ENCODE data around the gene MAGI2. TPM values are rescaled to one million over a fixed set of nuclear protein-coding genes. Genes with fewer than 3 reads are reported as not detected.

MAGI2 gene
- total RNA-seq, 1 donor = 18.8 TPM

DNA sequence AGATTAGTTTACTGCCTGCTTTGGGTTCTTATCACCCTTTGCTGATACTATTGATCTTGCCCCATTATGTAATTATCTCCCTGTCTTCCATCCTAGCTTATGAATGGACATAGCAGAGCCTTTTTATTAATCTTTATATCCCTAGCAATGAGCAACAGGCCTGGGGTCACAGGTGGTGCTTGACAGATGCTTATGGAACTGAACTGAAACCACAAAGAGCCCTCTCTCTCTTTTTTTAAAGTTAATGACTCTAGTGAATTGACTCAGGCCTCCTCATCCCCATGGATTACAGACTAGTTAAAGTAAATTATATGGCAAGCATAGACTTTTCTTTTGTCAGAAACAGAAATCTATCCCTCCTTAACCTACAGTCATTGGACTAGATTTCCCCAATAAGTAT, 1389.7 kb downstream of the MAGI2 start:
- Histone ChIP-seq H3K27me3 (ENCODE audit: insufficient read depth, low read length) (peaks cover 8% of the 10 kb centered on the region), H3K27ac (ENCODE audit: low read depth, low read length) (no peak overlapping the region), H4K20me1 (ENCODE audit: insufficient read depth, low read length) (no peaks in the 10 kb centered on the region), H3K36me3 (ENCODE audit: insufficient read depth, low read length) (no peaks in the 10 kb centered on the region), H3K4me2 (ENCODE audit: insufficient read depth, low read length) (no peak overlapping the region), H3K4me3 (ENCODE audit: insufficient read depth, low read length) (no peak overlapping the region), H3K9me3 (ENCODE audit: low read depth, low read length) (no peaks in the 10 kb centered on the region), H2AFZ (ENCODE audit: low read length) (no peak overlapping the region), H3K79me2 (ENCODE audit: insufficient read depth, low read length) (no peaks in the 10 kb centered on the region), H3K4me1 (ENCODE audit: insufficient read depth, low read length) (no peaks in the 10 kb centered on the region)
- TF ChIP-seq, protein P1, sequence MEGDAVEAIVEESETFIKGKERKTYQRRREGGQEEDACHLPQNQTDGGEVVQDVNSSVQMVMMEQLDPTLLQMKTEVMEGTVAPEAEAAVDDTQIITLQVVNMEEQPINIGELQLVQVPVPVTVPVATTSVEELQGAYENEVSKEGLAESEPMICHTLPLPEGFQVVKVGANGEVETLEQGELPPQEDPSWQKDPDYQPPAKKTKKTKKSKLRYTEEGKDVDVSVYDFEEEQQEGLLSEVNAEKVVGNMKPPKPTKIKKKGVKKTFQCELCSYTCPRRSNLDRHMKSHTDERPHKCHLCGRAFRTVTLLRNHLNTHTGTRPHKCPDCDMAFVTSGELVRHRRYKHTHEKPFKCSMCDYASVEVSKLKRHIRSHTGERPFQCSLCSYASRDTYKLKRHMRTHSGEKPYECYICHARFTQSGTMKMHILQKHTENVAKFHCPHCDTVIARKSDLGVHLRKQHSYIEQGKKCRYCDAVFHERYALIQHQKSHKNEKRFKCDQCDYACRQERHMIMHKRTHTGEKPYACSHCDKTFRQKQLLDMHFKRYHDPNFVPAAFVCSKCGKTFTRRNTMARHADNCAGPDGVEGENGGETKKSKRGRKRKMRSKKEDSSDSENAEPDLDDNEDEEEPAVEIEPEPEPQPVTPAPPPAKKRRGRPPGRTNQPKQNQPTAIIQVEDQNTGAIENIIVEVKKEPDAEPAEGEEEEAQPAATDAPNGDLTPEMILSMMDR (IDR thresholded peaks at IDR 0.05; ENCODE audit: extremely low read depth, low read depth, low read length) = no peak
- no peak for DNase-seq (ENCODE audit: insufficient read length, low spot score, missing footprints)

DNA sequence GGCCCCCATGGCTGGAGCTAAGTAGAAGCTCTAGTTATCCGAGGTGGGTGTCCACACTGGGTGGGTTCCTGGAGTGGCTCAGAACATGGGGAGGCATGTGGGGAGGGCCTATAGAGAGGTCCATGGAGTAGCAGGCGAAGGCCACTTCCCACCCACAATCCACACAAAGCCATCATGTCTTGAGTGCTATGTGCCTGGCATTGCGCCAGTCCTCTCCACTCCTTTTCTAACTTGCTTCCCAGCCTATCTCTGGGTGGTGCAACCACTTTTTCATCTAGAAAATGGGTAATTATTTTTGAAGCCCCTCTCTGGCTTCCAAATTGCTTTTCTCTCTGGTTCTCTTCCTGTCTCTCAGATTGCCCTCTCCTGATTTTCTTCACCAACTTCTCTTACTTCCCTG, 1391.3 kb downstream of the MAGI2 start:
- no peak overlapping the region for H3K4me2 ChIP-seq (ENCODE audit: insufficient read depth, low read length)
- no peak overlapping the region for H3K27ac ChIP-seq (ENCODE audit: low read depth, low read length)
- H3K27me3 ChIP-seq (ENCODE audit: insufficient read depth, low read length) = peaks cover 8% of the 10 kb centered on the region
- TF ChIP-seq, protein P1 (IDR thresholded peaks at IDR 0.05; ENCODE audit: extremely low read depth, low read depth, low read length) = no peak
- H3K79me2 ChIP-seq (ENCODE audit: insufficient read depth, low read length) = no peaks in the 10 kb centered on the region
- no peaks in the 10 kb centered on the region for H3K9me3 ChIP-seq (ENCODE audit: low read depth, low read length)
- no peaks in the 10 kb centered on the region for H4K20me1 ChIP-seq (ENCODE audit: insufficient read depth, low read length)
- H3K4me1 ChIP-seq (ENCODE audit: insufficient read depth, low read length) = peaks cover 7% of the 10 kb centered on the region
- no peak overlapping the region for H3K4me3 ChIP-seq (ENCODE audit: insufficient read depth, low read length)
- no peak overlapping the region for H2AFZ ChIP-seq (ENCODE audit: low read length)
- no peaks in the 10 kb centered on the region for H3K36me3 ChIP-seq (ENCODE audit: insufficient read depth, low read length)
- no peak for DNase-seq (ENCODE audit: insufficient read length, low spot score, missing footprints)

DNA sequence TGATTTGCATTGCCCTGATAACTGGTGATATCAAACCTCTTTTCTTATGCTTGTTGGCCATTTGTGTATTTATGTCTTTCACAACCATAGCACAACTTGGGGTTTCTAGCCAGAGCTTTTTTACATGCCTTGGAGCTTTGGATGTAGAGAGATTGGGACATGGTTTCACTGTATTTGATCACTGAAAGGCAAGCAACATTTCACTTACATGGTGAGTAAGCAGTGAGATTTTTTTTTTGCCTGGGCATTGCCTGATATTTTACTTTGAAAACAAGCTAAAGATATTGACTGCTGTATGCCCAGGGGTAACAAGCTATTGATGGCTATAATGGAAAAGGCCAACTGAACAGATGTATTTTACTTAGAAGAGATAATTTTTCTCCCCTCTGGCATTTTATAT, 1395.9 kb downstream of the MAGI2 start:
- H3K4me3 ChIP-seq (ENCODE audit: insufficient read depth, low read length) = no peak overlapping the region
- H3K36me3 ChIP-seq (ENCODE audit: insufficient read depth, low read length) = no peaks in the 10 kb centered on the region
- peak; percentile 32 for DNase-seq (ENCODE audit: insufficient read length, low spot score, missing footprints)
- TF ChIP-seq, protein P1 (IDR thresholded peaks at IDR 0.05; ENCODE audit: extremely low read depth, low read depth, low read length) = no peak
- no peaks in the 10 kb centered on the region for H3K9me3 ChIP-seq (ENCODE audit: low read depth, low read length)
- H3K4me1 ChIP-seq (ENCODE audit: insufficient read depth, low read length) = peaks cover 7% of the 10 kb centered on the region
- peaks cover 8% of the 10 kb centered on the region for H3K27me3 ChIP-seq (ENCODE audit: insufficient read depth, low read length)
- H3K79me2 ChIP-seq (ENCODE audit: insufficient read depth, low read length) = no peaks in the 10 kb centered on the region
- no peaks in the 10 kb centered on the region for H4K20me1 ChIP-seq (ENCODE audit: insufficient read depth, low read length)
- peak overlapping the region; percentile 80 for H3K4me2 ChIP-seq (ENCODE audit: insufficient read depth, low read length)
- H3K27ac ChIP-seq (ENCODE audit: low read depth, low read length) = no peak overlapping the region
- no peak overlapping the region for H2AFZ ChIP-seq (ENCODE audit: low read length)

DNA sequence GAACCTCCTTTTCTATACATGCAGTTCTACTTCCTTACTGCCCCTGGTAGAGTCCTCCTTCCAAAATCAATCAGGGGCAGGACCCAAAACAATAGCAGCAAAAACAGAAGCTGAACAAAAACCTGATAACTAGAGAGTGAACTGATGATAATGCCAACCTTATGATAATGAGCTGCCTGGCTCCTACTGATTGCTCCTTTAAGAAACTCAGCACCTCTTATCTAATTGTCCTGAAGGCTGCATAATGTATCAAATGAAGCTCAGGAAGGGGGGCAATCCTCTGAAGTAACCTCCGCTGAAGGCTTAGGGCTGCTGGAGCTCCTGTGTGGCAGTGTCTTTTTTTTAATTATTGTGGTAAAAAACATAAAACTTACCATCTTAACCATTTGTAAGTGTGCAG, 1397.9 kb downstream of the MAGI2 start:
- no peaks in the 10 kb centered on the region for H3K36me3 ChIP-seq (ENCODE audit: insufficient read depth, low read length)
- TF ChIP-seq, protein P1 (IDR thresholded peaks at IDR 0.05; ENCODE audit: extremely low read depth, low read depth, low read length) = no peak
- H3K9me3 ChIP-seq (ENCODE audit: low read depth, low read length) = no peaks in the 10 kb centered on the region
- peaks cover 7% of the 10 kb centered on the region for H3K4me1 ChIP-seq (ENCODE audit: insufficient read depth, low read length)
- no peak overlapping the region for H2AFZ ChIP-seq (ENCODE audit: low read length)
- no peak for DNase-seq (ENCODE audit: insufficient read length, low spot score, missing footprints)
- no peak overlapping the region for H3K4me2 ChIP-seq (ENCODE audit: insufficient read depth, low read length)
- H4K20me1 ChIP-seq (ENCODE audit: insufficient read depth, low read length) = no peaks in the 10 kb centered on the region
- peaks cover 8% of the 10 kb centered on the region for H3K27me3 ChIP-seq (ENCODE audit: insufficient read depth, low read length)
- H3K4me3 ChIP-seq (ENCODE audit: insufficient read depth, low read length) = no peak overlapping the region
- no peak overlapping the region for H3K27ac ChIP-seq (ENCODE audit: low read depth, low read length)
- no peaks in the 10 kb centered on the region for H3K79me2 ChIP-seq (ENCODE audit: insufficient read depth, low read length)

All from osteoblast (primary cell).